Inflammatory macrophage treated with lipopolysaccharide for 4 hours (primary cell): ENCODE results near the gene ZBTB16.

Source experiments
- DNase-seq: peaks from one replicate; pipeline ENCODE4 v3.0.0-alpha.2; 2020

Gene ZBTB16

DNA sequence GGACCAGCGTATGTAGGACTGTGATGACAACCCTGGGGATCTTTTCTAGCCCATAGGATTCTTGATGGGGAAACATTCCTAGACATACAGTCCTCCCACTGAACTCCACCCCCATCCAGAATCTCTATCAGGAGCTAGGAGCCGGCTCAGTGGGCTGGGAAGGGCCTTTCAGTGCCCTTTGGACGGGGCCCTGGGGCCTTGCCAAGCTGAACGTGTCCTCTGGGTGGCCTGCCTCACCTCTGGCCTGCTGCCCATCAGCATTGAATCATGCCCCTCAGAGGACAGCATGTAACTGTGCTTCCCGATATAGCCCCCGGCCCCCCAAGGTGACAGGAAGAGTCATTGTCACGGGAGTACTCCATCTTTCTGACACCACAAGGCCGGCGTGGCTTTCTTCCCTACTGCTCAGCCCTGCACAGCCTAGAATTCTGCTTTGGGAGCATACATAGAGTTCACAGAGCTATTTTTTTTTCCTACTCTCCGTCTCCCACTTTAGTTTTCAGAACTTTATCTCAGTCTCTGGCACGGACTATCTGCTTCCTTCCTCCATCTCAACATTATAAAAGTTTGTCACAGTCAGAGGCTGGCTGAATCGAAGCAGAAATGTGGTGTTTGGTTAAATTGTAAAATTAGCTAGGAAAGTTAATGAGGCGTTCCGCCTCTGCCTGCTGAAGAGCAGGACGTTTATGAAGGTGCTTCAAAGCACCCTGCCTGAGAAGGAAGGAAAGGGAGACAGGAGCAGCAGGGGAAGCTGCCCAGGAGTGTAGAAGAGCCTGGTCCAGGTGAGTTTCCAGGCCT lies 111.9 kb downstream of the ZBTB16 start:
- no peak for DNase-seq

DNA sequence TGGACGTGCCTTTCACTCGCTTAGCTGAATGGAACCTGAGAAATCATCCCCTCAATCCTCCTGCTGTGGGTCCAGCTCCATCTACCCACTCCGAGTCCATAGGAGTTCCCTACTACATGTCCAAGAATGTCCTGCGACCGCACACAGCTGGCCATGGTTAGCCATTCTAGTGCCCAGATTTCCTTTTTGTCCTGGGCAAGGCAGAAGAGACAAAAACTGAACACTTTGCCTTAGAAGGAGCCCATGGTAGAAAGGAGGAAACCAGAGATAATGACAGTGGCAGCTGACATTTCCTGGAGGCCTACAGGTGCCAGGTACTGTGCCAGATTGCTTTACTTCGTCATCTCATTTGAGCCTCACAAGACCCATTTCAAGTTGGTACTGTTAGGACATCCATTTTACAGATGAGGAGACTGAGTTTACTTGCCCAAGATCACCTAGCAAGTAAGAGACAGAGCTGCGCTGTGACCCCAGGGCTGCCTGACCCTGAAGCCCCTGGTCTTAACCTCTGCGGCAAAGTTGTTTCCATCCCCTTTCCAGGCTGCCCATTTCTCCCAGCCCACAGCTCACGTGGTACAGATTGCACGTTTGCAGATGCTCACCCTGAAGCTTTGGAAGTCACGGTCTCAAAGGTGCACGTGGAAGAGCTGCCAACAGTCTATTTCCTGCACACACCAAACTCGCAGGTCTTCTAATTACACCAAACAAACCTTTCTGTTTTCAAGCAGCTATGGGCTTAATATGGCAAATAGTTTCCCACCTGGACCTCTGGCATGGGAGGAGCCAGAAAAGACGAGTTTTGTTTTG lies 112.7 kb downstream of the ZBTB16 start:
- no peak for DNase-seq

DNA sequence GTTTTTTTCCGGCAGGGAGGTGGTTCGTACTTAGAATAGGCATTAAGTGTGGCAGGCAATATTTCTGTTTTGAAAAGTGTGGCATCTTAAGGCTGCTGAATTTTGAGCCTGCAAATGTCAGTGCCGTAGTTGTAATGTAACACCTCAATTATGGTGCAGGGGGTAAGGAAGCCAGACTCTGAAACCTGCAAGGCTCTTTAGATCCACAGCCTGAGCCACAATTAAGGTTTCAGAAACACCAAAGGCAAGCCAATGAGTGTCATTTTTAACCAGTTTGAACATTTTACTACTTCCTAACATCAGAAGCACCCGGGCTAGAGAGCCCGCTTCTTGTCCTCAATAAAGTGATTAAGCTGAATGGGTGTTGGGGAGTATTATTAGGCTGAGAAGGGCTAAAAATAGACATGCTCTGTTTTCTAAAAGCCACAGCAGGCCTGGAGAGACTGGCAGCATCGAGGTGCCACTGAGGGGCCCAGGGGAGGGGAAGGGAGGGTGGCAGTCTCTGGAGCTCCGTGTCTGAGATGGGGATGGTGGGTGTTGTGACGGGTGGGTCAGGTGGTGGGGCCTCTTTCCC lies 113.4 kb downstream of the ZBTB16 start:
- DNase-seq: no peak

DNA sequence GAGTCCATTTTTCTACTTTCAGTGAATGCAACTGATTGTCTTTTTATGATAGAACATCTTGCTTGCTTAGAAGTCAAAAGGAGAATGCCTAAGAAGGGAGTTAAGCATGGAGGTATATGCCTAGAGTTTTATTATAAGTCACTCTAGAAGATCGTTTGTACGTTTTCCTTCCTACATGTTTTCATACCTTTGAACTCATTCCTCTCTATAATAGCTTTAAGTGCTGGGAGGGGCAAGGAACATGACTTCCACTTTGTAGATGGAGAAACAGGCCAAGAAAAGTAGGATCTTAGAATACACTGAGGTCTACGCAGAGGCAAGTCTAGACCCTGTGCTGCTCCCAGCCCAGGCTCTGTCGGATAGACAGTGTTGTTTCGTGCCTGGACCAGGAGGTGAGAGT lies 114.3 kb downstream of the ZBTB16 start:
- no peak for DNase-seq

DNA sequence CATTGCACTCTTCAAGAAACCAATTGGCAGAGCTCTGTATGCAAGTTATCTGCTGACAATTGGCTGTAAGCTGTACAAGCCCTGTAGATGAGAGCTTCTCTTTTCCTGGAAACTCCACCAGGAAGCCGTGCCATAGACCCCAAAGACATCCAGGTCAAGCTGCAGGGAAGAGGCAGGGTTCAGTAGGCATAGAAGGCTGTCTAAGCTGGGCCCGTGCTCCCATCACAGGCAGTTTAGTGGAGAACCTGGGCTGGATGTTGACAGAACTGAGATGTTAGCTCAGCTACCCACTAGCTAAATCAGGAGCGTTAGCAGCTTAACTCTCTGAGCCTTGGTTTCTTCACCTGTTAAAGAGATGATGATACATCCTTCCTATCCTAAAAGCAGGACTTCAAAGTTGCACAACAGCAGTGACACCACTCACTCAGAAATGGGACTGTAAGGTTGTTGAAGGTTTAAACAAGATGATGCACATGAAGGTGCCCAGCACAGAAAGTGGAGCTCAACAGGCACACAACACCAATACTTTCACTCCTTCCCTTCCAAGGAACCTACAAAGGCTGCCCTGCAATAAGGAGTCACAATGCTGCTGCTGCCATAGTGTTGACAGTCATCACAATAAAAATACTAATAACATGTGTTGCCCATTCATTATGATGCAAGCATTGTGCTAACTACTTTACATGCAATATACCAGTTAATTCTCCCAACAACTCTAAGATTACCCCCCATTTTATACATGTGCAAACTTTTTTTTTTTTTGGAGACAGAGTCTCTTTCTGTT lies 115.4 kb downstream of the ZBTB16 start:
- no peak for DNase-seq

DNA sequence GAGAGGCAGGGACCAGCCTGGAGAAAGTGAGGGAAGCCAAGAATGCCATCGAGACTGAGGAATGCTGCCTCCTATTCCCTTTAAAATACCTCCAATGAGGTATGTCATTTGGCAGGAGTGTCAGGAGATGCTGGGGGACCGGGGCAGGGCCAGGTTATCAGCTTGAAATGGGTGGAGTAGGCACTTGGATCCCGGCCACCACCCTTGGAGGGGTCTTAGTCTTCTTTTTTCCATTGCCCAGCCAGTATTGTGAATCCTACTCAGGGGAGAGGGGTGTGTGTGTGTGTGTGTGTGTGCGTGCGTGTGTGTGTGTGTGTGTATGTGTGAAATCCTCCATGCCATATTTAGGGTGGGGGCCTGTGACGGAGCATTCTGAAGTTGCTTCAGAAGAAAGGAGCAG lies 116.2 kb downstream of the ZBTB16 start:
- no peak for DNase-seq

DNA sequence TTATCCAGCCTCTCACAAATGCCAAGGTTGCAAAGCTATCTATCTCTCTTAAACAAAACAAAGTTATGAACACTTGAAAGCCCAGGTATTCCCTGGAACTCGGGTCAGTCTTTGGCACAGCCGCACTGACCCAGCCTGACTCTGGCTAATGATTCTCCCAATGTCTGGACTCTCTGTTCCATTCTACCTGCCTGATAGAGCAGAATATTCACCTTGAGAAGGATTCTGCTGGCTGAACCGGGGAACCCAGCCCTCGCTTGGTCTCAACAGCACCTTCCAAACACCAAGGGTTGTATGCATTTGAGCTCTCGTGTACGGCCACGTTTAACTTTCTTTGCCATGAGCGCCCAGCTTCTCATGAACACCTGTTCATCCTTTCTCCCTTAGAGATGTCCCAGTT lies 116.8 kb downstream of the ZBTB16 start:
- DNase-seq: no peak

DNA sequence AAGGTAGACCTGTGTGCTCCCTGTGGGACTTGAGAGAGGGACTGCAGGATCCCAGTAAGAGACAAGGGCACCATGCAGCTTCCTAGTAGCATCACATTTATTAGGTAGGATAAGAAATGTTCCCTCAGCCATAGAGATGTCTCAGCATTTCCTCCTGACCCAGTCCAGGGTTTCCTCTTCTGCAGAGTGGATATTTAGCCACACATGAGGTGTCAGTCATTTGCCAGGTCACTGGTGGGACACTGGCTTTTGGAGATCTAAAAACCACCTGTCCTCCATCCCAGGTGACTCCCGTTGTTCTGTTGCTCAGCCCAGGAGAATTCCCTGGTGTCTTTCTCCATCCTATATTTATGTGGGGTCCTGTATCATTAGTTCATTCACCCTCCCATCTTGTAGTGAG lies 119.1 kb downstream of the ZBTB16 start:
- DNase-seq: no peak

DNA sequence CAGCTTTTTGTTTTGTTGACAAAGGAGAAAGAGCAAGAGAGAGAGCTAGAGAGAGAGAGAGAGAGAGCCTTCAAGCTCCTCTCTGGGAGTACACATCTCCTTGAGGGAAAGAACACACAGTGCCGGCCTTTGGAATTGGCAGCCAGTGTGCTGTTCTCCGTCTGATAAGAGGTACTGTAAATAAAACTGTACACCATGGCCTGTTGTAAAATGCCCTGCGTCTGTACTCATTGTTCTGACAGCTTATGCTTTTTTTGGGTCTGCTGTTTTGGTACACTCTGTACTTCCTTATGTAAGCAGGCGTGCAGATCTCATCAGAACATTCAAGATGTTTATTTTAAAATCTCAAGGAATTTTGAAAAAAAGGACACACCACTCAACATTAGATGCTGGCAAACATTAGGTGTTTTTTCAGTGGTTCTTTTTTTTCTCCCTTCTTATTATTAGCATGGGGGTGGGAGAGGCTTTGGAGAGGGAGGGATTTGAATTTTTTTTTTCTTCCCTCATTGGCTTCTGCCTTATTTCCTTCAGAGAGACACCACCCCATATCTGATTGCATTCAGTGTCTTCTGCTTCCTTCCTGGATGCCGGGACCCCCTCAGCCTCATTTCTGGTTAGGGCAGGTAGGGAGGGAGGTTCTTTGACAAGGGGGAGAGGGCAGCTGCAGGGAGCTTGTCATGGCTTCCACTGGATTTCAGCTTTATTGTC lies 119.9 kb downstream of the ZBTB16 start:
- no peak for DNase-seq

DNA sequence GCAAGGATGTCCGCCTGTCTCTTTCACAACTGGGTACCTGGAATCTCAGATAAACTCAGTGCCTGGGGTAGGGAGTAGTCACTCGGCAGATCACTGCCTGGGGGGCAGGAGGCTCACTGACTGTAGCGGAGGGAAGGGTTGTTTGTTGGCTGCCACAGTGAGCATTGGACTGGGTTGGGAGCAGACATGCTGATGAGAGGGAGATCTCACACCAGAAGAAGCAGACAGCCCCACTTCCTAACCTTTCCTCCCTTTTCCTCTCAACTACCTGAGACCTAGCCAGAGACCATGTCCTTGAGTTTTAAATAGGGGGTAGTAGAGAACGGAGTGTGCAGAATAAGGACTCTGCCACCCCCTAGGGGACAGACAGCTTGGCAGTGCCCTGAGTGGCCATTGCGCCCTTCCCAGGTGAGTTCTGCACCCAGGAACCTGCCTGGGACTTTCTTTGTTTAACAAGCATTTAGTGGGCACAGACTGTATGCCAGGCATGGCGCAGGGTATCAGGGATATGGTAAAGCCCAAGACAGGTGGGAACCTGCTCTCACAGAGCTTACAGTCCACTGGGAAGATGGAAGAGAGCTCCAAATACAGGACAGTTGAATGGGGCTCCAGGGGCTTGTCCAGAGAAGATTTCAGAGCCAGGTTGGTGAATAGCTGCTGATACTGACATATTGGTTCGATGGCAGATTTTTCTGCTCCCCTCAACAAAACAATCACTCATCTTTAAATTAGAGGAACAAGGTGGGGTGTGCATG lies 121.0 kb downstream of the ZBTB16 start:
- DNase-seq: peak; percentile 14

DNA sequence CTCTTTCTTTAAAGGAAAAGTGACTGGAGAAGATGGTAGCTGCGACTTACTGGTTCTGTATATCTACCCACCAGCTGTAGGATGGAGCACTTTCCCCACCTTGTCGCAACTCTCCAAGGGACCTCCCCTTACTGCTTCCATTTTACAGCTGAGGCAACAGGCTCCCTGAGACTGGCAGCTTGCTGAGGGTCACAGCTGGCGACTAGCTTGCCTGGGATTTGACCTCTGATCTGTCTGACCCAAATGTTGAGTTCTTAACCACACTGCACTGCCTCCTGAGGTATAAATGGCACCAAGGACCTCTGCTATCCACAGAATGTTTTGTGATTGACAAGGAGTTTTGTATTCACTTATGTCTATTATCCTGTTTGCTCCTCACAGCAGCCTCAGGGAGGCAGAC lies 121.7 kb downstream of the ZBTB16 start:
- DNase-seq: no peak

DNA sequence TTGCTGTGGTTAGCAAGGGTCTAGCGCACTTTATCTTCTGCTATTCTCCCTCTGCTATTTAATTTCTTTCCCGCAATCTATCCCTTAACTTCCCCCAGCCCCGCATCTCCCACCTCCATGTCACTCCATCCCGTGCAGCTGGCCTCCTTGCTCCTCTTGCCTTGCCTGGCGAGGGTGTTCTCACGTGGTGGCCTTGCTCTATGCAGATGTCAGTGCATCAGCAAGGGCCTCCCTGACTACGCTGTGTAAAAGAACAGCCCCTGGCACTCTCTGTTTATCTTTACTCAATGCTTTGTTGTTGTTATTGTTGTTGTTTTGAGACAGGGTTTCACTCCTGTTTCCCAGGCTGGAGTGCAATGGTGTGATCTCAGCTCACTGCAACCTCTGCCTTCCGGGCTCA lies 122.2 kb downstream of the ZBTB16 start:
- DNase-seq: no peak

DNA sequence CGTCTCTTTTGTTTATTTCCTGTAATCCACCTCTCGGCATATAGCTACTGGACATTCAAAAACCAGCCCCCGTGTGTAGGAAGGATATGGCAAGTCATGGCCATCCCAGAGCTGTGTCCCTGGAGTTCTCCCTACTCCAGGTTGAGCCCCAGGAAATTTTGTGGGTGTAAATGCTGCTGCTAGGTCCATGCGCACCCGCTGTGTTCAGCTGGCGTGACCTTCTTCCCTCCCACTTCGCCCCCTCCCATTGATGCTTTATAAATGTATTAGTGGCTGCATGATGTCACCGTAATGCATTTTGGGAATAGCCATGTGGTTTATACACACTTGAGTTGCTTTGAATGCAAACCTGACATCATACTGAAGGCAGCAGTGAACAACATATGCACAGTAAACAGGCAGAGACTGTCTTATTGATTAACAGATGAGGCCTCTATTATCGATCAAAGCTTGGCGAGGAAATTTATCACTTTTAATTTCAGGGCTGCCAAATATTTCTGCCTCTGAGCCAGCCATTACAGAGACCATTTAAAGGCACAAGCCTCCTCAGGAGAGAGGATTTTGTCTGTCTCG lies 123.0 kb downstream of the ZBTB16 start:
- DNase-seq: no peak

DNA sequence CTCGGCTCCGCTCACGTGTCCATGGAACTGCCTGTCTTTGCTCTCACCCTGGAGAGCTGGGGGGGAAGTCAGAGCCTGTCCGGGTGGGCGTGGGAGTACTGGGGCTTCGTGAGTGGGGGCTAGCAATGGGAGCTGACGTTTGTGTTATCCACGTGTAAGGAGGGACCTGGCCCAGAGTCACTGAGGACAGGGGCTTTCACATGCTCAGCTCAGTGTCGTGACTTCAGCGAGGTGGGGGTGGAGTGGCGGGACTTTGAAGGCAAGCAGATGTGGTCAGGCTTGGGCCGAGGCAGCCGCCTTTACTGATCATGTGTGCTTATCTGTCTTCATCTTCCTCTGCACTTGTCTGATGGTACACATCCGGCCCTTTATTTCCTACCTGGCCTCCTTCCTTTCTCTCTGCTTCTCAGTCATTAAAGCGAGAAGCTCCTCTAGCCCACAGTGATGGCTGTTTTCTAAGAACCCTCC lies 123.6 kb downstream of the ZBTB16 start:
- no peak for DNase-seq

DNA sequence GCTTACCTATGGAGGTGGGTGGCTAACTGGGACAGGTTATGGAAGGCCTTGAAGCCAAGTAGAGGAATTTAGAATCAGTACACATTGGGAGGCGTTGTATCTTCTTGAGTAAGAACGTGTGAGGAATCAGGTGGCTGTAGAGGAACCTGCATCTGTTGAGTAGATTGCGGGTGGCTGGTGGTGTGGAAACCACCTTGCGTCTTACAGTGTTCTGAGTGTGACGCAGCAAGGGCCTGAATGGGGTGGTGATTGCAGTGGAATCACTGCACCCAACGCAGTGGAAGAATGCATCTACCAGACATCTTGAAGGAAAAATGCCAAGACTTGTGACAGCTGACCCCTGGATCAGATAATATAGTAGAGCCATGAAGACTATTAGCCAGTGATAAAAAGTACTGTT lies 125.9 kb downstream of the ZBTB16 start:
- no peak for DNase-seq

DNA sequence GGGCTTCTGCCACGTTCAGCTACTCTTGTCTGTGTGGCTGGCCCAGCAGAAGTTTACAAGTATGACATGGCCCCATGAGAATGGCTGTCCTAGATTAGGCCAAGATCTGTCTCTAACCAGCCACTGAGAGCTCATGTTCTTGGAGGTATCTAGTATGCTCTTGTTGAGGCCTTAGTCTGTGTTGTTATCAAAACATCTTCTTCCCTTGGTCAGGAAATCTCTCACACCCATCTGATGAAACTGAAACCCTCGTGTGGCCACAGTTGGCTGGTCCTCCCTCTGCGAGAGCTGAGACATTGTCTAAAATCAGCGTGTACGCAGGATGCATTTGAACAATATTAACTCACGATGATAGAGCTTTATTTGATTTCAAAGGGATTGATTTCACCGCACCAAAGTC lies 127.7 kb downstream of the ZBTB16 start:
- no peak for DNase-seq

DNA sequence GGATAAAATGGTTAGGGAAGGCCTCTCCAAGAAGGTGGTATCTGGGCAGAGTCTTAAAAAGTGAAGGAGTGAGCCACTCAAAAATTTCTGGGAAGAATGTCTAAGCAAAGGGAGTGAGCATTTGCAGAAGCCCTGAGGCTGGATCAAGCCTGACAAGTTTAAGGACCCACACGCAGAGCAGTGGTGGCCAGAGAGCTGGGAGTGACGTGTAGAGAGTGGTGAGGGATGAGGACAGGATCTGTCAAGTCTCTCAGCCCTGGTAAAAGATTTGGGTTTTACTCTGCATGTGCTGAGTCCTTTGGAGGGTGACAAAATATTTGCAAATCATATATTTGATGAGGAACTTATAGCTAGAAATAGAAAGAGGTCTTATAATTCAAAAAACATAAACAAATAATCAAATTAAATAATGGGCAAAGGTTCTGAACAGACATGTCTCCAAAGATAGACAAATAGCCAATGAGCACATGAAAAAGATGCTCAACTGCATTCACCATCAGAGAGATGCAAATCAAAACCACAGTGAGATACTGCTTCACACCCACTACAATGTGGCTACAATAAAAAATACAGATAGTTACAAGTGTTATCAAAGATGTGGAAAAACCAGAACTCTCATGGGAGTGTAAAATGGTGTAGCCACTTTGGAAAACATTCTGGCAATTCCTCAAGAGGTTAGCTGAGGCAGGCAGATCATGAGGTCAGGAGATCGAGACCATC lies 129.5 kb downstream of the ZBTB16 start:
- DNase-seq: no peak

DNA sequence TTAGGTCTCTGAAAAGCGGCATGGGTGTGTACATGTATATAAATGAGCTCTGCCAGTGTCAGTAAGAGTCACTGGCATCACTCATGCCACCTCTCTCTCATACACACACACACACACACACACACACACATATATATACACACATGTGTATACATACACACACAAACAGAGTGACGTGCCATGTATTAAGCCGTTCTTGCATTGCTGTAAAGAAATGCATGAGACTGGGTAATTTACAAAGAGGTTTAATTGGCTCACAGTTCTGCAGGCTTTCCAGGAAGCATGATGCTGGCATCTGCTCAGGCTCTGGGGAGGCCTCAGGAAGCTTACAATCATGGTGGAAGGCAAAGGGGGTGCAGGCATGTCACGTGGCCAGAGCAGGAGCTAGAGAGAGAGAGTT lies 131.1 kb downstream of the ZBTB16 start:
- no peak for DNase-seq

DNA sequence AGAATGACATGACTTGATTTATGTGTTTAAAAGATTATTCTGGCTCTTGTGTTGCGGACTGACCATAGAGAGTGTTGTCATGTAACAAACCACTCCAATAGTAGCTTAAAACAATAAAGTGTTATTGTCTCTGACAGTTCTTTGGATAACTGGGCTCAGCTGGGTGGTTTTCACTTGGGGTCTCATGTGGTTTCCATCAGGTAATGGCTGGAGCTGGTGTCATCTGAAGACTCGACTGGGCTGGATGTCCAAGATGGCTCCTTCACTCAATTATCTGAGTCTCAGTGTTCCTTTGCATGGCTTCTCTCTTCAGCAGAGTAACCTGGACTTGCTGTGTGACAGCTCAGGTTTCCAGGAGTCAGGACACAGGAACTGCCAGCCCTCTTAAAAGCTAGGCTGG lies 132.4 kb downstream of the ZBTB16 start:
- DNase-seq: no peak

DNA sequence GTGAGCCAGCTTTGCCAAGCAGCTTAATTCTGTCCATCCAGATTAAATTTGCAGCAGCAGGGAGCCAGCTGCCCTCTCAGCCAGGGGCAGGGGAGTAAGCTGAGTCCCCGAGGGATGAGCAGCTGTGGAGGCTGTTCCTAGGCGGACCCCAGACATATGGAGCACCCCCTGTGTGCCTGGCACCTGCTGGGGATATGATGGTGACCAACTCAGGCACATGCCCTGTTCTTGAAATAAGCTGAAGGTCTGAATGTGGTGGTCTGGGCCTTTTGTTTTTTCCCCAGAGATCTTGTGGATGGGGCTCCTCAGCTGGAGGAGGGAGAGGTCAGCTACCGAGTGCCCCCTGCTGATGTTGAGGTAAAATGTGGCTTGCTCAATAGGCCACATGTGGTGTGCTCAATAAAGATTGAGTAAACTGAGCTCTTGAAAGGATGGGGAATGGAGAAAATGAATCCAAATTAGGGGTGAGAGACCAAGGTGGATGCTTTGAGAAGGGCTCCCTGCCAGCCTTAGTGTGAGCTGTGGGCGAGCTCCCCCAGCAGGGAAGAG lies 133.4 kb downstream of the ZBTB16 start:
- no peak for DNase-seq
